ENCODE measurements around the gene SNAPC4. TPM values are rescaled to one million over a fixed set of nuclear protein-coding genes. Genes with fewer than 3 reads are reported as not detected.

Gene SNAPC4
- total RNA-seq, 1 donor = 3.5 TPM

- no peaks in the 10 kb centered on the region for H3K27me3 ChIP-seq (ENCODE audit: insufficient read depth, low read length)
- H3K4me3 ChIP-seq (ENCODE audit: low read length) = no peak overlapping the region
- H3K4me1 ChIP-seq (ENCODE audit: insufficient read depth, low read length) = peaks cover 35% of the 10 kb centered on the region
- H3K9me3 ChIP-seq (ENCODE audit: low read depth, low read length) = no peaks in the 10 kb centered on the region
Measured at GRCh38 chr9:136365775-136366222, 34.2 kb downstream of the SNAPC4 start.

- Histone ChIP-seq H3K27me3 (ENCODE audit: insufficient read depth, low read length) (no peaks in the 10 kb centered on the region), H3K9me3 (ENCODE audit: low read depth, low read length) (no peaks in the 10 kb centered on the region), H3K4me3 (ENCODE audit: low read length) (no peak overlapping the region), H3K4me1 (ENCODE audit: insufficient read depth, low read length) (peaks cover 35% of the 10 kb centered on the region)
Measured at GRCh38 chr9:136364942-136365774, 34.8 kb downstream of the SNAPC4 start.

- Histone ChIP-seq H3K4me3 (ENCODE audit: low read length) (no peak overlapping the region), H3K27me3 (ENCODE audit: insufficient read depth, low read length) (no peaks in the 10 kb centered on the region), H3K4me1 (ENCODE audit: insufficient read depth, low read length) (peaks cover 35% of the 10 kb centered on the region), H3K9me3 (ENCODE audit: low read depth, low read length) (no peaks in the 10 kb centered on the region)
Measured at GRCh38 chr9:136363949-136364748, 35.8 kb downstream of the SNAPC4 start.

GRCh38 chr9:136363106-136363948 lies 36.6 kb downstream of the SNAPC4 start, which contains the start of gene DNLZ:
Gene DNLZ (minus strand): TSS chr9:136363744. CDS start chr9:136363714, 30 bp downstream.
- Histone ChIP-seq H3K27me3 (ENCODE audit: insufficient read depth, low read length) (no peaks in the 10 kb centered on the region), H3K4me3 (ENCODE audit: low read length) (peak within 1 kb of the TSS; percentile 69), H3K4me1 (ENCODE audit: insufficient read depth, low read length) (peaks cover 35% of the 10 kb centered on the region), H3K9me3 (ENCODE audit: low read depth, low read length) (no peaks in the 10 kb centered on the region)

- H3K9me3 ChIP-seq (ENCODE audit: low read depth, low read length) = no peaks in the 10 kb centered on the region
- H3K4me3 ChIP-seq (ENCODE audit: low read length) = no peak overlapping the region
- H3K27me3 ChIP-seq (ENCODE audit: insufficient read depth, low read length) = no peaks in the 10 kb centered on the region
- H3K4me1 ChIP-seq (ENCODE audit: insufficient read depth, low read length) = peaks cover 35% of the 10 kb centered on the region
Measured at GRCh38 chr9:136362450-136362784, 37.6 kb downstream of the SNAPC4 start.

GRCh38 chr9:136361754-136362449 lies 38.1 kb downstream of the SNAPC4 start:
- H3K9me3 ChIP-seq (ENCODE audit: low read depth, low read length) = no peaks in the 10 kb centered on the region
- no peaks in the 10 kb centered on the region for H3K27me3 ChIP-seq (ENCODE audit: insufficient read depth, low read length)
- H3K4me1 ChIP-seq (ENCODE audit: insufficient read depth, low read length) = peaks cover 35% of the 10 kb centered on the region
- no peak overlapping the region for H3K4me3 ChIP-seq (ENCODE audit: low read length)

- no peak overlapping the region for H3K4me3 ChIP-seq (ENCODE audit: low read length)
- no peaks in the 10 kb centered on the region for H3K9me3 ChIP-seq (ENCODE audit: low read depth, low read length)
- no peaks in the 10 kb centered on the region for H3K27me3 ChIP-seq (ENCODE audit: insufficient read depth, low read length)
- peaks cover 30% of the 10 kb centered on the region for H3K4me1 ChIP-seq (ENCODE audit: insufficient read depth, low read length)
Measured at GRCh38 chr9:136361047-136361753, 38.8 kb downstream of the SNAPC4 start.

- H3K27me3 ChIP-seq (ENCODE audit: insufficient read depth, low read length) = no peaks in the 10 kb centered on the region
- H3K4me3 ChIP-seq (ENCODE audit: low read length) = no peak overlapping the region
- H3K4me1 ChIP-seq (ENCODE audit: insufficient read depth, low read length) = peaks cover 18% of the 10 kb centered on the region
- H3K9me3 ChIP-seq (ENCODE audit: low read depth, low read length) = no peaks in the 10 kb centered on the region
Measured at GRCh38 chr9:136359774-136360718, 39.9 kb downstream of the SNAPC4 start.

GRCh38 chr9:136358888-136359287 lies 41.1 kb downstream of the SNAPC4 start:
- Histone ChIP-seq H3K27me3 (ENCODE audit: insufficient read depth, low read length) (no peaks in the 10 kb centered on the region), H3K4me3 (ENCODE audit: low read length) (no peak overlapping the region), H3K9me3 (ENCODE audit: low read depth, low read length) (no peaks in the 10 kb centered on the region), H3K4me1 (ENCODE audit: insufficient read depth, low read length) (peaks cover 7% of the 10 kb centered on the region)

GRCh38 chr9:136358016-136358415 lies 42.0 kb downstream of the SNAPC4 start:
- Histone ChIP-seq H3K9me3 (ENCODE audit: low read depth, low read length) (no peaks in the 10 kb centered on the region), H3K27me3 (ENCODE audit: insufficient read depth, low read length) (no peaks in the 10 kb centered on the region)

GRCh38 chr9:136357202-136357725 lies 42.7 kb downstream of the SNAPC4 start:
- no peaks in the 10 kb centered on the region for H3K9me3 ChIP-seq (ENCODE audit: low read depth, low read length)
- H3K4me3 ChIP-seq (ENCODE audit: low read length) = no peak overlapping the region
- no peaks in the 10 kb centered on the region for H3K4me1 ChIP-seq (ENCODE audit: insufficient read depth, low read length)
- no peaks in the 10 kb centered on the region for H3K27me3 ChIP-seq (ENCODE audit: insufficient read depth, low read length)

More at GRCh38 chr9:136358016-136358415, 42.0 kb downstream of the SNAPC4 start:
- Histone ChIP-seq H3K4me1 (ENCODE audit: insufficient read depth, low read length) (peaks cover 4% of the 10 kb centered on the region), H3K4me3 (ENCODE audit: low read length) (no peak overlapping the region)

GRCh38 chr9:136355616-136356557 lies 44.1 kb downstream of the SNAPC4 start:
- Histone ChIP-seq H3K27me3 (ENCODE audit: insufficient read depth, low read length) (no peaks in the 10 kb centered on the region), H3K9me3 (ENCODE audit: low read depth, low read length) (no peaks in the 10 kb centered on the region), H3K4me1 (ENCODE audit: insufficient read depth, low read length) (no peaks in the 10 kb centered on the region), H3K4me3 (ENCODE audit: low read length) (no peak overlapping the region)
